Measurements from ENCODE around the gene ZNF543. TPM values are rescaled to one million over a fixed set of nuclear protein-coding genes. Genes with fewer than 3 reads are reported as not detected.

The ZNF543 gene
- total and polyA plus RNA-seq, 2 of the 8 experiments (the other 6 are each of a cell fraction or from before 2014, with no cell fraction given) = 1.8 to 9.0 TPM

GRCh38 chr19:57355916-57356315, 35.6 kb downstream of the ZNF543 start:
- H2BK5ac ChIP-seq (ENCODE audit: low read depth, low read length) = no peak overlapping the region
- H3K27me3 ChIP-seq (replicated peaks in 1 of 4; ENCODE audit: control insufficient read depth in 3 of 4, extremely low read depth in 1 of 4, insufficient read depth in 3 of 4, low read length in 3 of 4) = no peaks in the 10 kb centered on the region
- H3K27ac ChIP-seq (ENCODE audit: low read depth, low read length) = no peak overlapping the region
- H3K23me2 ChIP-seq (ENCODE audit: low read depth, low read length) = peaks cover 12% of the 10 kb centered on the region; the same call in 1 of the 2 replicates
- no peak overlapping the region for H3K4me3 ChIP-seq (ENCODE audit: extremely low read depth in 1 of 4, insufficient read depth in 2 of 4, low read depth in 3 of 4, low read length in 4 of 4)
- no peak for DNase-seq (ENCODE audit: low read depth in 1 of 2, low spot score in 2 of 2)
- CTCF ChIA-PET (ENCODE audit: partially characterized antibody) = no interaction called here
- peaks cover 9 to 35% (median 32%) of the 10 kb centered on the region in 4 experiments for H3K36me3 ChIP-seq (ENCODE audit: control insufficient read depth in 2 of 4, insufficient read depth in 4 of 4, low read length in 3 of 4)
- H3K14ac ChIP-seq (ENCODE audit: insufficient read length) = no peak overlapping the region
- no peak overlapping the region for H3K4me2 ChIP-seq (ENCODE audit: insufficient read depth in 1 of 2, low read depth in 2 of 2, low read length in 2 of 2)
- no peak overlapping the region for H4K5ac ChIP-seq (ENCODE audit: insufficient read length, low read depth, low read length)
- TF ChIP-seq CBX8 (IDR thresholded peaks at IDR 0.05; ENCODE audit: borderline replicate concordance, low read depth, low read length) (no peak), HDAC6 (IDR thresholded peaks at IDR 0.05; ENCODE audit: low read depth, low read length) (no peak), EZH2 (IDR thresholded peaks at IDR 0.05; ENCODE audit: low read depth, low read length, severe bottlenecking) (no peak), TEAD4 (IDR thresholded peaks at IDR 0.05; ENCODE audit: low read depth, low read length) (no peak), ZNF274 (IDR thresholded peaks at IDR 0.05; ENCODE audit: borderline replicate concordance, extremely low read depth, low read length) (no peak)
- TF ChIP-seq, protein P1, sequence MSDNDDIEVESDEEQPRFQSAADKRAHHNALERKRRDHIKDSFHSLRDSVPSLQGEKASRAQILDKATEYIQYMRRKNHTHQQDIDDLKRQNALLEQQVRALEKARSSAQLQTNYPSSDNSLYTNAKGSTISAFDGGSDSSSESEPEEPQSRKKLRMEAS (IDR thresholded peaks at IDR 0.05) = no peak
- no peak overlapping the region for H2BK120ac ChIP-seq (replicated peaks; ENCODE audit: low read depth, low read length)
- H2AFZ ChIP-seq (ENCODE audit: low read length) = no peak overlapping the region
- no peak overlapping the region for H4K91ac ChIP-seq (replicated peaks; ENCODE audit: insufficient read length, low read length)
- 88% methylated on average over 4 of the region's 4 CpGs; no CpG with 5 or more reads in 1 of the 2 experiments for WGBS, 2 experiments (ENCODE audit: extremely low coverage in 1 of 2, insufficient coverage in 1 of 2, insufficient read length in 1 of 2, insufficient replicate concordance in 2 of 2, low coverage in 1 of 2, low lambda C conversion rate in 2 of 2, missing lambda C conversion rate in 1 of 2)
- no peak overlapping the region for H3K23ac ChIP-seq (ENCODE audit: insufficient read length)
- H3K79me1 ChIP-seq (ENCODE audit: low read depth, low read length) = peaks cover 14% of the 10 kb centered on the region
- no peak overlapping the region for H4K8ac ChIP-seq (ENCODE audit: extremely low read depth, insufficient read depth, low read length)
- POLR2A ChIA-PET (ENCODE audit: partially characterized antibody) = interaction anchor here (0.6 to 0.9 kb wide), 2 partner anchors 28 to 35 kb away, joined by 3 to 4 read pairs; no protein-coding TSS in a partner anchor
- no peak overlapping the region for H3K4ac ChIP-seq (replicated peaks; ENCODE audit: insufficient read length, low read depth, low read length)
- H2BK15ac ChIP-seq (ENCODE audit: low read length) = no peak overlapping the region
- peaks cover 0 to 3% of the 10 kb centered on the region in 2 experiments for H4K20me1 ChIP-seq (replicated peaks in 1 of 2; ENCODE audit: control insufficient read depth in 1 of 2, insufficient read depth in 2 of 2, low read length in 2 of 2)
- no peak overlapping the region for H3K56ac ChIP-seq (replicated peaks; ENCODE audit: insufficient read length, low read depth, low read length)
- peaks cover 0 to 4% (median 4%) of the 10 kb centered on the region in 4 experiments; a peak in 5 of 7 replicates for H3K4me1 ChIP-seq (replicated peaks in 1 of 4; ENCODE audit: control insufficient read depth in 3 of 4, insufficient read depth in 4 of 4, low read length in 3 of 4)
- H2BK20ac ChIP-seq (ENCODE audit: low read length) = no peak overlapping the region
- H3K79me2 ChIP-seq (ENCODE audit: control insufficient read depth in 1 of 2, insufficient read depth in 2 of 2, low read length in 2 of 2) = peaks cover 6 to 29% of the 10 kb centered on the region in 2 experiments; a peak in 3 of 4 replicates
- FAIRE-seq = no peak
- no peak overlapping the region for H2AK5ac ChIP-seq (ENCODE audit: low read depth, low read length)
- no peak overlapping the region for H2BK12ac ChIP-seq (ENCODE audit: low read depth, low read length)
- H3K18ac ChIP-seq (ENCODE audit: extremely low read depth, low read length) = no peak overlapping the region
- H3K9ac ChIP-seq (replicated peaks in 1 of 4; ENCODE audit: extremely low read depth in 1 of 4, low read depth in 3 of 4, low read length in 3 of 4) = no peak overlapping the region
- H3K9me3 ChIP-seq (ENCODE audit: insufficient read depth in 2 of 2, low read depth in 1 of 2, low read length in 1 of 2) = no peaks in the 10 kb centered on the region

All from H1 (cell line).